Right lobe of liver (tissue), 4 donors: ENCODE measurements around the gene PERM1.

Experiments used
- CTCF ChIP-seq, 4 donors: fragments of 200-600 bp in 3 of 4; fragments of 450-650 bp in 1 of 4; IDR thresholded peaks; one replicate each; pipeline versions ENCODE4 v1.5.1 to v1.8.0; 2016 to 2022; ENCODE audit warnings: antibody characterized with exemption in 4 of 4, mild to moderate bottlenecking in 2 of 4
- POLR2A ChIP-seq: fragments of 450-650 bp; IDR thresholded peaks from one replicate; pipeline ENCODE4 v1.6.1; 2017; ENCODE audit warnings: antibody characterized with exemption, mild to moderate bottlenecking
- donor health status: DM: no; HTN: no; CAD: no.
- donor health status: DM: no; HTN: no; CAD: no.
- donor health status: DM: no; HTN: yes; CAD: no.

- TF ChIP-seq CTCF (IDR thresholded peaks at IDR 0.05), result no peak
- TF ChIP-seq POLR2A, result no peak
Observed at GRCh38 chr1:947958-948357, 33.9 kb downstream of the PERM1 start.
